ENCODE measurements around the gene PCDHGA9.
"Not testable (repeated sequence)": the region's sequence is repeated elsewhere in the genome, so short reads cannot be mapped to it uniquely, and the experiment has no call there.

PCDHGA9 gene

GRCh38 chr5:141414548-141415274, 12.1 kb downstream of the PCDHGA9 start:
- DNase-seq = not testable (repeated sequence)

- DNase-seq = not testable (repeated sequence)
These were observed 12.7 kb downstream of the PCDHGA9 start for GRCh38 chr5:141415275-141415618.

GRCh38 chr5:141417494-141418172, 15.1 kb downstream of the PCDHGA9 start, which contains the start of gene PCDHGB7:
Gene PCDHGB7, plus strand, starts transcription at chr5:141417677. Its CDS starts 183 bp downstream, at chr5:141417860.
- peak; percentile 69 to 71 for DNase-seq

GRCh38 chr5:141419074-141419880, 16.7 kb downstream of the PCDHGA9 start:
- no peak for DNase-seq

GRCh38 chr5:141420855-141421488, 18.4 kb downstream of the PCDHGA9 start, which contains the start of gene PCDHGA11:
Gene PCDHGA11, plus strand, starts transcription at chr5:141421051. Its CDS starts 177 bp downstream, at chr5:141421228.
- peak; percentile 62 to 66 for DNase-seq

GRCh38 chr5:141421489-141421855, 18.9 kb downstream of the PCDHGA9 start:
- DNase-seq = no peak

- DNase-seq = no peak
These were observed 20.2 kb downstream of the PCDHGA9 start for GRCh38 chr5:141422742-141423291.

- no peak for DNase-seq
These were observed 25.3 kb downstream of the PCDHGA9 start for GRCh38 chr5:141427783-141428426.

GRCh38 chr5:141430332-141431113, 27.9 kb downstream of the PCDHGA9 start, which contains the start of gene PCDHGA12:
Gene PCDHGA12, plus strand, starts transcription at chr5:141430507. Its CDS starts 253 bp downstream, at chr5:141430760.
- DNase-seq = peak; percentile 44 to 47

- peak in 1 of 2 experiments; percentile 25 for DNase-seq
These were observed 28.7 kb downstream of the PCDHGA9 start for GRCh38 chr5:141431286-141431685.

- not testable (repeated sequence) for DNase-seq
These were observed 29.7 kb downstream of the PCDHGA9 start for GRCh38 chr5:141432308-141432707.

- not testable (repeated sequence) for DNase-seq
These were observed 30.1 kb downstream of the PCDHGA9 start for GRCh38 chr5:141432726-141433125.

GRCh38 chr5:141434006-141434405, 31.4 kb downstream of the PCDHGA9 start:
- DNase-seq = no peak

GRCh38 chr5:141437221-141437620, 34.6 kb downstream of the PCDHGA9 start:
- no peak for DNase-seq

- DNase-seq = no peak
These were observed 37.0 kb downstream of the PCDHGA9 start for GRCh38 chr5:141439411-141440141.

- DNase-seq = no peak
These were observed 37.8 kb downstream of the PCDHGA9 start for GRCh38 chr5:141440341-141440740.

- no peak for DNase-seq
These were observed 39.1 kb downstream of the PCDHGA9 start for GRCh38 chr5:141441571-141442170.

All from activated T-cell treated with anti-CD3 and anti-CD28 coated beads, Interleukin-2, amount 50 U/mL, for 48 hours (primary cell).